GM19099 (cell line): ENCODE measurements around the gene GSTP1.
A peak's percentile ranks its signal among the peaks of the same experiment; 100 is the strongest.

Source experiments
- POLR2A ChIP-seq: IDR thresholded peaks from 3 replicates; pipeline ENCODE4 v1.6.1; 2011; ENCODE audit warnings: low read depth; ENCODE audit not compliant: insufficient read length; ENCODE audit errors: extremely low read depth

GSTP1 gene

GRCh38 chr11:67583247-67584204 is at the start of gene GSTP1:
Gene GSTP1 (plus strand): TSS chr11:67583812. CDS start chr11:67583844, 32 bp downstream.
- TF ChIP-seq POLR2A: peak; percentile 98

DNA sequence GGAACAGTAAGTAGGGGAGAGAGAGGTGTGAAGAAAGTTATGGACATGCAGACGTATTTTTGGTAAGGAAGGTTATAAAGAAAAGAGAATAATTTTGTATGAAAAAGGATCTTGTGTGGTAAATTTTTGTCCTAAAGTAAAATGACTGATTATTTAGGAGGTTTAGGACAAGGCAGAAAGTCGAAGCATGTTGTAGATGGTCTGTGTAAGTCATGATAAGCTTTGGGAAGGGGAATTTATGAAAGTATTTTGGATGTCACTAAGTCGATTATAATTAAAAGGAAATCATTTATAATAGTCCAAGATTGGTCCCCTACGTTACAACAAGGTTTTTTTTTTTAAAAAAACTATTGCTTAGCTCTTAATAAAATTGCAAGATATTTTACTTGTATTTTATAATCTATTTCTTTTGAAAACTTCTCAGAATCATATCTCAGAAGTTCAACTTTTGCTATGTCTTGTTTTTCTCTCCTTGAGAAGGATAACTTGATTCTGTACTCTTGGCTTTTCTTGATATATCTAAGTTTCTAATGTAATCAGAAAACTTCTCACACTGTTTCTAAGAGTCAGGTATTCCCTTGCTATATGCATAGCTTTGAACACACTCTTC is 49.4 kb upstream of the GSTP1 start:
- TF ChIP-seq POLR2A: no peak

- TF ChIP-seq POLR2A: no peak
Observed at GRCh38 chr11:67535561-67535960, 48.1 kb upstream of the GSTP1 start.

- no peak for TF ChIP-seq POLR2A
Observed at GRCh38 chr11:67538306-67538705, 45.3 kb upstream of the GSTP1 start.

GRCh38 chr11:67538823-67539505 is 44.6 kb upstream of the GSTP1 start:
- TF ChIP-seq POLR2A: no peak

DNA sequence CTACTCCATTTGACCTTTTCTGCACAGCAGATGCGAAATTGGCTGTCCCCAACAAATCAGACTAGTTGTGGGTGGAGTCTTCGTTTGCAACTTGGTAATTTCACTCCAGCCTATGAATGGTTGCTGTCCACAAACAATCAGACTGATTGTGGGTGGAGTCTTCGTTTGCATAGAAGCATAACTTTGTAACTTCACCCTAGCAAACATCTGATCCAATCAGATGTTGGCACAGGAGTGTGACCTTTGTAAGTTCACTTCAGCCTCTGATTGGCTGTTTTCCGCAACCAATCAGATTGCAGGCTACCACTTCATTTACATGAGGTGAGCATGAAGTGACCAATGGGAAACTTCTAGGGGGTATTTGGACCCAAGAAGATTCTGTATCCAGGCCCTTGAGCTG is 44.1 kb upstream of the GSTP1 start:
- no peak for TF ChIP-seq POLR2A

GRCh38 chr11:67541198-67541597 is 42.4 kb upstream of the GSTP1 start:
- no peak for TF ChIP-seq POLR2A

DNA sequence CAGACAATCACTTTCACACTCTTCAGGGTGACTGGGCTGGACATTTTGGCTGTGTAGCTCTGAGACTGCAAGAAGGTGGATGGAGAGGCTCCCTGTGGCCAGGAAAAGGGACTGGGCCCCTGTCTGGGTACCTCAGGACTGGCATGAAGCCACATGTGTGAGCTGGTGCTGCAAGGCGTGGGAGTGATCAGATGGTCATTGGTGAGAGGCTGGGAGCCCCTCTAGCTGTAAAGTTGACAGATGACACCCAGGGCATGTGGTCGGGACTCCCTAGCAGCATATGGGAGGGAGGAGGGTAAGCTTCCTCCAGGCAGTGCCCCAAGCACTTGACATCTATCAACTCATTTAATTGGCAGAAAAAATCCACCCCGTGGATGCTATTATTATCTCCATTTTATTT is 41.4 kb upstream of the GSTP1 start:
- TF ChIP-seq POLR2A: no peak

GRCh38 chr11:67542971-67543370 is 40.6 kb upstream of the GSTP1 start:
- no peak for TF ChIP-seq POLR2A

- TF ChIP-seq POLR2A: no peak
Observed at GRCh38 chr11:67543585-67543984, 40.0 kb upstream of the GSTP1 start.

DNA sequence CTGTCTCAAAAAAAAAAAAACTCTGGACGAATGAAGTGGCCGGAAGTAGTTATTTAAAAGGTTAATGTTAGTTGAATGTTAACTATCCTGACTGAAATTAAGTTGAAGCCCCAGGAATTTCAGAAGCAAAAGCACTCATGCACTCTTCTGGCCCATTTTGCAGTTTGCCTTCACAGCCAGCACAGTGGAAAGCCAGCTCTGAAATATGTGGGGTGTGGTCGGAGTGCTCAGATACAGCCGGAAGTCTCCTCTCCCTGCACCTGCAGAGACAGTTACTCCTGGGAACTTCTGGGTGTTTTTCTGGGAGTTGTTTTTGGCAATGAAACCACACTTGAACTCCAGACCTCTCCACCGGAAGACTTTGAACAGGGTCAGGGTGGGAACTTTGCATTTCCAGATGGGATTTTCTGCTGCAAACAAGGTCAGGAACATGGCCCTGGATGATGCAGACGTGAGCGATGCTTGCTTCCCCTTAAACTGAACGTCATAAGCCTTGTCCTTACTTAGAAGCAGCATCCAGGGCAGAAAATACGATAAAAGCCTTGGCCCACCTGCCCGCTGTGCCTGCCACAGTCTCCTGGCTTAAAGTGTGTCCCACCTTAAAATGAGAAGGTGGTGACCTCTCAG is 38.9 kb upstream of the GSTP1 start:
- TF ChIP-seq POLR2A: no peak

- TF ChIP-seq POLR2A: no peak
Observed at GRCh38 chr11:67545280-67545679, 38.3 kb upstream of the GSTP1 start.

GRCh38 chr11:67548555-67549110 is 35.0 kb upstream of the GSTP1 start:
- TF ChIP-seq POLR2A: no peak

DNA sequence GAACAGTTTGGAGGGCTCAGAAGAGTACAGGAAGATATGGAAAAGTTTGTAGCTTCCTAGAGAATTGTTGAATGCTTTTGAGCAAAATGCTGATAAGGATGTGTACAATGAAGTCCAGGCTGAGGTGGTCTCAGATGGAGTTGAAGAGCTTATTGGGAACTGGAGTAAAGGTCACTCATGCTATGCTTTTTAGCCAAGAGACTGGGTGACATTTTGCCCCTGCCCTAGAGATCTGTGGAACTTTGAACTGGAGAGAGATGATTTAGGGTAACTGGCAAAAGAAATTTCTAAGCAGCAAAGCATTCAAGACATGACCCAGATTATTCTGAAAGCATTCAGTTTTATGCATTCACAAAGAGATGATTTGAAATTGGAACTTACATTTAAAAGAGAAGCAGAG is 32.5 kb upstream of the GSTP1 start:
- no peak for TF ChIP-seq POLR2A

DNA sequence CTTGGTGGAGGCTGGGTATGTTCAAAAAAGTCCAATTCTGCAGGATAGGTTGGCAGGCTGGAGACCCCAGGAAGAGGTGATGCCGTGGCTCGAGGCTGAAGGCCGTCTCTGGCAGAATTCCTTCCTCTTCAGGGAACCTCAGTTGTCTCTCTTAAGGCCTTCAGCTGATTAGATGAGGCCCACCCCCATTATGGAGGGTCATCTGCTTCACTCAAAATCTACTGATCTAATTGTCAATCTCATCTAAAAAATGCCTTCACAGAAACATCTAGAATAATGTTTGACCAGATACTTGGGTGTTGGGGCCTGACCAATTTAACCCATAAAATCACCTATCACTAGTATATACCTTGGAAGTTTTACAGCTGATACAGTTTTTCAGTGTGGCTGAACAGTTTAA is 27.4 kb upstream of the GSTP1 start:
- TF ChIP-seq POLR2A: no peak
